K562 (cell line): ENCODE data around the gene BOLA3. TPM values are rescaled to one million over a fixed set of nuclear protein-coding genes. Genes with fewer than 3 reads are reported as not detected.

Experiments used
- CBX3 ChIP-seq, 2 experiments: IDR thresholded peaks; 1 replicate in 1 of 2; 2 replicates in 1 of 2; pipeline ENCODE4 v1.6.1; 2012; ENCODE audit warnings: inconsistent platforms in 2 of 2, low read length in 2 of 2, borderline replicate concordance in 1 of 2, control low read depth in 1 of 2
- CBX5 ChIP-seq: IDR thresholded peaks from 2 replicates; pipeline ENCODE4 v1.6.1; 2014; ENCODE audit warnings: low read depth, borderline replicate concordance
- CEBPG ChIP-seq, 3 experiments: fragments of 200-800 bp in 1 of 3; sonication (Bioruptor generic) in 1 of 3; sonication (generic) in 1 of 3; formaldehyde crosslinking in 1 of 3; IDR thresholded peaks in 2 of 3; conservative IDR thresholded peaks in 1 of 3; 2 replicates each; pipeline versions ENCODE4 v1.6.1 to v1.8.0; 2016 to 2022; ENCODE audit warnings: missing compliant biosample characterization in 2 of 3, missing genetic modification characterization in 2 of 3, mild to moderate bottlenecking in 1 of 3, missing genetic modification reagents in 1 of 3
- COPS2 ChIP-seq: fragments of 450-650 bp; conservative IDR thresholded peaks from 2 replicates; pipeline ENCODE4 v1.6.1; 2016; ENCODE audit warnings: mild to moderate bottlenecking, moderate library complexity
- CSDE1 ChIP-seq, 2 experiments: fragments of 450-650 bp; IDR thresholded peaks; 2 replicates each; pipeline ENCODE4 v1.6.1; 2016; ENCODE audit warnings: mild to moderate bottlenecking in 1 of 2
- DPF2 ChIP-seq: fragments of 450-650 bp; IDR thresholded peaks from 2 replicates; pipeline ENCODE4 v1.6.1; 2016
- E2F1 ChIP-seq: sonication (generic); formaldehyde crosslinking; IDR thresholded peaks from 2 replicates; pipeline ENCODE4 v1.8.1; 2023; ENCODE audit warnings: mild to moderate bottlenecking, missing genetic modification reagents, moderate library complexity
- GATAD2B ChIP-seq: fragments of 450-650 bp; IDR thresholded peaks from 2 replicates; pipeline ENCODE4 v1.6.1; 2017; ENCODE audit warnings: mild to moderate bottlenecking, borderline replicate concordance
- MAFF ChIP-seq: IDR thresholded peaks from 2 replicates; pipeline ENCODE4 v1.6.1; 2012; ENCODE audit warnings: low read length, improper control_type of control experiment
- MAFG ChIP-seq: fragments of 450-650 bp; conservative IDR thresholded peaks from 2 replicates; pipeline ENCODE4 v1.6.1; 2016; ENCODE audit warnings: missing genetic modification characterization, missing compliant biosample characterization
- MTA2 ChIP-seq: fragments of 450-650 bp; IDR thresholded peaks from 2 replicates; pipeline ENCODE4 v1.6.1; 2016; ENCODE audit warnings: low read depth
- NCOR1 ChIP-seq: fragments of 450-650 bp; IDR thresholded peaks from 2 replicates; pipeline ENCODE4 v1.6.1; 2016; ENCODE audit warnings: mild to moderate bottlenecking, moderate library complexity
- NFYB ChIP-seq: IDR thresholded peaks from 2 replicates; pipeline ENCODE4 v1.6.1; 2011; ENCODE audit warnings: mild to moderate bottlenecking, moderate library complexity; ENCODE audit not compliant: insufficient read length; ENCODE audit errors: extremely low read depth
- PTRF ChIP-seq: fragments of 450-650 bp; IDR thresholded peaks from 2 replicates; pipeline ENCODE4 v1.6.1; 2016; ENCODE audit warnings: mild to moderate bottlenecking, missing genetic modification characterization, missing compliant biosample characterization
- RBM15 ChIP-seq: fragments of 200-400 bp; formaldehyde crosslinking; IDR thresholded peaks from 2 replicates; pipeline ENCODE4 v1.6.1; 2018; ENCODE audit warnings: mild to moderate bottlenecking, low read length, moderate library complexity; ENCODE audit not compliant: insufficient read depth
- RCOR1 ChIP-seq, 2 experiments: IDR thresholded peaks; 2 replicates each; pipeline ENCODE4 v1.6.1; 2012; ENCODE audit warnings: low read depth in 2 of 2, low read length in 2 of 2, borderline replicate concordance in 1 of 2, improper control_type of control experiment in 1 of 2
- RUNX1 ChIP-seq: sonication (generic); IDR thresholded peaks from 2 replicates; pipeline ENCODE4 v1.6.1; 2016; ENCODE audit warnings: antibody characterized with exemption, low read depth
- SETDB1 ChIP-seq: IDR thresholded peaks from one replicate; pipeline ENCODE4 v1.6.1; 2012; ENCODE audit warnings: low read length, control low read depth, inconsistent platforms
- SOX6 ChIP-seq: fragments of 450-650 bp; IDR thresholded peaks from 2 replicates; pipeline ENCODE4 v1.6.1; 2014; ENCODE audit warnings: mild to moderate bottlenecking
- TARDBP ChIP-seq: fragments of 450-650 bp; IDR thresholded peaks from 2 replicates; pipeline ENCODE4 v1.6.1; 2016
- ZBTB9 ChIP-seq: fragments of 450-650 bp; formaldehyde crosslinking; IDR thresholded peaks from 2 replicates; pipeline ENCODE4 v1.4.0; 2020; ENCODE audit warnings: mild to moderate bottlenecking, moderate library complexity
- ZNF12 ChIP-seq: sonication (generic); formaldehyde crosslinking; IDR thresholded peaks from 2 replicates; pipeline ENCODE4 v1.4.0; 2020; ENCODE audit warnings: mild to moderate bottlenecking, missing genetic modification reagents
- ZNF395 ChIP-seq: fragments of 200-800 bp; sonication (Bioruptor generic); IDR thresholded peaks from 2 replicates; pipeline ENCODE4 v1.6.1; 2017; ENCODE audit warnings: missing genetic modification characterization, missing compliant biosample characterization
- ZNF644 ChIP-seq: fragments of 200-800 bp; sonication (Bioruptor generic); IDR thresholded peaks from 2 replicates; pipeline ENCODE4 v1.6.1; 2016; ENCODE audit warnings: low read depth, missing genetic modification characterization, missing compliant biosample characterization
- ZNF77 ChIP-seq: fragments of 250-450 bp; sonication (Bioruptor Pico); IDR thresholded peaks from 2 replicates; pipeline ENCODE4 v1.5.0; 2020
- polyA plus RNA-seq, 8 experiments: library from polyadenylated mRNA; depleted of rRNA in 4 of 8; stranded (reverse) in 5 of 8; unstranded in 3 of 8; fragments of >200 nt; fragmentation: Nextera tagmentation in 2 of 8; fragmentation: Illumina TruSeq in 1 of 8; extraction: Ambion mirVana in 2 of 8; extraction: Trizol in 1 of 8; gene quantifications; 2 replicates each; pipeline versions ENCODE4 v1.2.1 to v1.2.3, GENCODE V29; 2011 to 2014; ENCODE audit warnings: inconsistent platforms in 1 of 8, missing spikeins in 1 of 8
- total RNA-seq, 7 experiments: library from RNA; depleted of rRNA in 6 of 7; stranded (reverse); fragments of >200 nt in 6 of 7; fragmentation: Illumina TruSeq in 2 of 7; extraction: Trizol in 2 of 7; gene quantifications; 2 replicates each; pipeline versions ENCODE4 v1.2.1 to v1.2.3, GENCODE V29; 2011 to 2021; ENCODE audit warnings: low replicate concordance in 1 of 7

Gene BOLA3
- total and polyA plus RNA-seq, 9 of the 15 experiments (the other 6 are each of a cell fraction or from before 2014, with no cell fraction given) = 149 to 619 (median 255) TPM

- TF ChIP-seq CBX5 = no peak
- peak; percentile 87 for TF ChIP-seq MAFG
- TF ChIP-seq SETDB1 = no peak
- TF ChIP-seq ZNF395 (CRISPR knock-in tag) = no peak
- TF ChIP-seq TARDBP = 0 out of 2 replicates have a peak, but pooled peaks have one; percentile 55
- no peak for TF ChIP-seq CSDE1 (IDR thresholded peaks at IDR 0.05)
- 0 out of 2 replicates have a peak, but pooled peaks have one; percentile 25 for TF ChIP-seq GATAD2B
- no peak for TF ChIP-seq ZNF644
- TF ChIP-seq COPS2 = no peak
- TF ChIP-seq MTA2 = peak; percentile 61
- TF ChIP-seq RBM15 = no peak
- TF ChIP-seq PTRF = no peak
- no peak for TF ChIP-seq NFYB
- TF ChIP-seq MAFF = peak; percentile 71
- TF ChIP-seq ZNF12 (CRISPR knock-in tag) = no peak
- TF ChIP-seq E2F1 (CRISPR knock-in tag) = no peak
- TF ChIP-seq NCOR1 = 0 out of 2 replicates have a peak, but pooled peaks have one; percentile 36
- no peak for TF ChIP-seq ZBTB9 (CRISPR knock-in tag)
- TF ChIP-seq DPF2 = peak; percentile 84
- peak; percentile 40 to 80; a peak in 2 of 4 replicates for TF ChIP-seq RCOR1 (IDR thresholded peaks at IDR 0.05; ENCODE audit: borderline replicate concordance in 1 of 2, low read depth in 2 of 2, low read length in 2 of 2)
- peak; percentile 12; the same call in 1 of the 2 replicates for TF ChIP-seq CEBPG (CRISPR knock-in tag; IDR thresholded peaks at IDR 0.05)
- TF ChIP-seq CEBPG (tag; conservative IDR thresholded peaks at IDR 0.05 in 1 of 2, IDR thresholded peaks at IDR 0.05 in 1 of 2) = no peak
- TF ChIP-seq SOX6 = no peak
- TF ChIP-seq RUNX1 = no peak
- TF ChIP-seq ZNF77 (CRISPR knock-in tag) = no peak
- TF ChIP-seq CBX3 (IDR thresholded peaks at IDR 0.05; ENCODE audit: borderline replicate concordance in 1 of 2, low read length in 2 of 2) = peak in 1 of 2 experiments; percentile 75; a peak in 1 of 3 replicates
Observed at GRCh38 chr2:74181739-74182138, 34.0 kb upstream of the BOLA3 start (continued).
